ENCODE results near the gene AQP7.
"Not testable (repeated sequence)": the region's sequence is repeated elsewhere in the genome, so short reads cannot be mapped to it uniquely, and the experiment has no call there.

Gene AQP7

DNA sequence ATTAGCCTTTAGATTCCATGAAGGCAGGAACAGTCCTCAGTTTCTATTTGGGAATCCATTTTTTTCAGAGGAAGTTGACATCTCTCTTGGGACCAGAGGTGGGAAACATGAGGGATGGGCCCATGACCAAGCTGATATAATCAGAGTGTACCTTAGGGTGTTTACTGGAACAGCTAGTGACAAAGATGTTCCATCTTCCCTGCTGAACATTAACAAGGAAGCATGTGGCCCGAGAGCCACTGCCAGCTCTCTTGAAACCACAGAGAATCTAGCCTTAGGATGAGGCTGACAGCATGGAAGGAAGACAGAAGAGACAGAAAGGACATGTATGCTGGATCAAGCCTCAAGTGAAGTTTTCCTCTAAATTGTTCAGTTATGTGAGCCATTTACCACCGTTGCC is 29.1 kb upstream of the AQP7 start:
- no peak overlapping the region for H3K27ac ChIP-seq
- H3K36me3 ChIP-seq = no peaks in the 10 kb centered on the region
- TF ChIP-seq, protein P1, sequence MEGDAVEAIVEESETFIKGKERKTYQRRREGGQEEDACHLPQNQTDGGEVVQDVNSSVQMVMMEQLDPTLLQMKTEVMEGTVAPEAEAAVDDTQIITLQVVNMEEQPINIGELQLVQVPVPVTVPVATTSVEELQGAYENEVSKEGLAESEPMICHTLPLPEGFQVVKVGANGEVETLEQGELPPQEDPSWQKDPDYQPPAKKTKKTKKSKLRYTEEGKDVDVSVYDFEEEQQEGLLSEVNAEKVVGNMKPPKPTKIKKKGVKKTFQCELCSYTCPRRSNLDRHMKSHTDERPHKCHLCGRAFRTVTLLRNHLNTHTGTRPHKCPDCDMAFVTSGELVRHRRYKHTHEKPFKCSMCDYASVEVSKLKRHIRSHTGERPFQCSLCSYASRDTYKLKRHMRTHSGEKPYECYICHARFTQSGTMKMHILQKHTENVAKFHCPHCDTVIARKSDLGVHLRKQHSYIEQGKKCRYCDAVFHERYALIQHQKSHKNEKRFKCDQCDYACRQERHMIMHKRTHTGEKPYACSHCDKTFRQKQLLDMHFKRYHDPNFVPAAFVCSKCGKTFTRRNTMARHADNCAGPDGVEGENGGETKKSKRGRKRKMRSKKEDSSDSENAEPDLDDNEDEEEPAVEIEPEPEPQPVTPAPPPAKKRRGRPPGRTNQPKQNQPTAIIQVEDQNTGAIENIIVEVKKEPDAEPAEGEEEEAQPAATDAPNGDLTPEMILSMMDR (IDR thresholded peaks at IDR 0.05) = no peak
- no peaks in the 10 kb centered on the region for H3K9me3 ChIP-seq
- H3K27me3 ChIP-seq = no peaks in the 10 kb centered on the region
- H3K4me1 ChIP-seq (ENCODE audit: control insufficient read depth in 1 of 2, insufficient read depth in 1 of 2, low read depth in 1 of 2, low read length in 1 of 2) = peaks cover 0 to 8% of the 10 kb centered on the region in 2 experiments
- no peak overlapping the region for H3K4me3 ChIP-seq (ENCODE audit: low read depth in 1 of 2, low read length in 1 of 2)

DNA sequence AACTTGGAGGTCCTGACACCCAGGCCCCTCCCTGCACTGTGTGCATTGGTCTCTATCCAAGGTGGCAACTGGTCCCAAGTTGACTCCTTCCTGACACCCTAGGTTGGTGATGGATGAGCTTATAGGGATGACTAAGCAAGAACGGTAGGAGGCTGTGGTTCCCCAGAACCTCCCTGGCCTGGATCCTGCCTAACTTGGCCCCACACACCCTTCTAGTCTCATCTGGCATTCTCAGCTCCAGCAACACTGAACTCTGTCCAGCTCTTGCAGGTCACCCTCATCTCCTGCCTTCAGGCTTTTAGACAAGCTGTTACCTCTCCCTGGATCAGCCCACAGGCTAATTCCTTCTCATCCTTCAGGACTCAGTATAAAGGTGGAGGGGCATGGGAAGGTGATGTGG is 28.6 kb upstream of the AQP7 start:
- H3K27me3 ChIP-seq = no peaks in the 10 kb centered on the region
- no peak overlapping the region for H3K4me3 ChIP-seq (ENCODE audit: low read depth in 1 of 2, low read length in 1 of 2)
- TF ChIP-seq, protein P1 (IDR thresholded peaks at IDR 0.05) = no peak

DNA sequence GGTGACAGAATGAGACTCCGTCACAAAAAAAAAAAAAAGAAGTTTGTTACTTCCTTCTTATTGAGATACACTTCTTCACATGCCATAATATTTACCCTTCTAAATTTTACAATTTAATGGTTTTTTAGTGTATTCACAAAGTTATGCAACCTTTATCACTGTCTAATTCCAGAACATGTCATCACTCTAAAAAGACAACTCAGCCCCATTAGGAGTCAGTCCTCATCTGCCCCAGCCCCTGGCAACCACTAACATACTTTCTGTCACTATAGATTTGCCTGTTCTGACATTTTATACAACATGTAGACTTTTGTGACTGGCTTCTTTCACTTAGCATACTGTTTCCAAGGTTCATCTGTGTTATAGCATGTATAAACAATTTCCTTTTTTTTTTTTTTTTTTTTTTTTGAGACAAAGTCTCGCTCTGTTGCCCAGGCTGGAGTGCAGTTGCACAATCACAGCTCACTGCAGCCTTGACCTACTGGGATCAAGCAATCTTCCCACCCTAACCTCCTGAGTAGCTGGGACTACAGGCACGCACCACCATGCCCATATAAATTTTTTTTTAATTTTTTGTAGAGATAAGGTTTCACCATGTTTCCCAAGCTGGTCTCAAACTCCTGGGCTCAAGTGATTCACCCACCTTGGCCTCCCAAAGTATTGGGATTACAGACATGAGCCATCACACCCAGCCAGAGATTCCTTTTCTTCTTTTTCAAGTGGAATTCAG is 27.1 kb upstream of the AQP7 start:
- H3K27me3 ChIP-seq = no peaks in the 10 kb centered on the region
- TF ChIP-seq, protein P1 (IDR thresholded peaks at IDR 0.05) = no peak
- peaks cover 0 to 8% of the 10 kb centered on the region in 2 experiments for H3K4me1 ChIP-seq (ENCODE audit: control insufficient read depth in 1 of 2, insufficient read depth in 1 of 2, low read depth in 1 of 2, low read length in 1 of 2)
- H3K4me3 ChIP-seq (ENCODE audit: low read depth in 1 of 2, low read length in 1 of 2) = no peak overlapping the region
- H3K9me3 ChIP-seq = no peaks in the 10 kb centered on the region
- no peaks in the 10 kb centered on the region for H3K36me3 ChIP-seq
- H3K27ac ChIP-seq = no peak overlapping the region

More for the DNA sequence above, 28.6 kb upstream of the AQP7 start:
- Histone ChIP-seq H3K27ac (no peak overlapping the region), H3K36me3 (no peaks in the 10 kb centered on the region), H3K4me1 (ENCODE audit: control insufficient read depth in 1 of 2, insufficient read depth in 1 of 2, low read depth in 1 of 2, low read length in 1 of 2) (peaks cover 0 to 8% of the 10 kb centered on the region in 2 experiments), H3K9me3 (no peaks in the 10 kb centered on the region)

DNA sequence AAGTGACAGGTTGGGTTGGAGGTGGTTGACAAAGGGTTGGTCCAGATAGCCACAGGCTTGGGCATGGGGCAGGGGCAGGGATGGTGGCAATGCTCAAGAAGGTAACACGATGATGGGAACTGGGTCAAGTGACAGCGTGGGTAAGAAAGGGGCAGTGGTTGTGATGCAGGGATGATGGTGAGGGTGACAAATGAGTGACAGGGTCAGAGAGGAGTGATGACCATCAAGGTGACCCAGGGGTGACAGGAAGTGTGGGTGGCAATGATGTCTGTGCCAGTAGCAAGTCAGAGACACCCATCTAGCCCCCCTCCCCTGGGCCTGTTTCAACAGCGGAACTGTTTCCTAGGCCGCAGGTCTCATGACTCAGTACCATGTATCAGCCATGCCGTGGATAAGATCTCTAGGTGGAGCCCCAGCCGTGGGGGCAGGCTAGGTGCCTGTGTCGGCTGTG is 24.5 kb upstream of the AQP7 start:
- H3K27me3 ChIP-seq = no peaks in the 10 kb centered on the region
- TF ChIP-seq, protein P1 (IDR thresholded peaks at IDR 0.05) = no peak
- no peaks in the 10 kb centered on the region for H3K9me3 ChIP-seq

DNA sequence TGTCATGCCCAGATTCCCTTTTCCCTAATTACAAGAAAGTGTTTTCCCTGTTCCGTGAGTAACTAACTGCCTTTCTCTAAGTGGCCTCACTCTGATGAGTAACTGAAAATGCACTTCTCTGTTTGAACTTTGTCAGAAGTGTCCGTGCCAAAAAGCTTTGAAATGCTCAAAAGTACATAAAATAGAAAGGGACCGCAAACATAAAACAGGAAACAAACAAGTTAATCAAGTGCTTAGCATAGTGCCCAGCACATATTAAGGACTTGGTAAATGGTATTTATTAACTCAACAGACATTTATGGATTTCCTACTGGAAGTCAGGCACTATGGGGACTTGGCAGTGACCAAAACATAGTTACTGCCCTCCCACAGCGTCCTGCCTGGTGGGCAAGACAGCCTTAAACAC is 22.8 kb upstream of the AQP7 start:
- H3K4me3 ChIP-seq (ENCODE audit: low read depth in 1 of 2, low read length in 1 of 2) = no peak overlapping the region
- no peaks in the 10 kb centered on the region for H3K4me1 ChIP-seq (ENCODE audit: control insufficient read depth in 1 of 2, insufficient read depth in 1 of 2, low read depth in 1 of 2, low read length in 1 of 2)
- no peaks in the 10 kb centered on the region for H3K9me3 ChIP-seq
- TF ChIP-seq, protein P1 (IDR thresholded peaks at IDR 0.05) = no peak
- no peaks in the 10 kb centered on the region for H3K36me3 ChIP-seq
- H3K27me3 ChIP-seq = no peaks in the 10 kb centered on the region
- no peak overlapping the region for H3K27ac ChIP-seq

More for the DNA sequence above, 24.5 kb upstream of the AQP7 start:
- Histone ChIP-seq H3K4me1 (ENCODE audit: control insufficient read depth in 1 of 2, insufficient read depth in 1 of 2, low read depth in 1 of 2, low read length in 1 of 2) (peaks cover 0 to 7% of the 10 kb centered on the region in 2 experiments), H3K36me3 (no peaks in the 10 kb centered on the region), H3K27ac (no peak overlapping the region), H3K4me3 (ENCODE audit: low read depth in 1 of 2, low read length in 1 of 2) (no peak overlapping the region)

DNA sequence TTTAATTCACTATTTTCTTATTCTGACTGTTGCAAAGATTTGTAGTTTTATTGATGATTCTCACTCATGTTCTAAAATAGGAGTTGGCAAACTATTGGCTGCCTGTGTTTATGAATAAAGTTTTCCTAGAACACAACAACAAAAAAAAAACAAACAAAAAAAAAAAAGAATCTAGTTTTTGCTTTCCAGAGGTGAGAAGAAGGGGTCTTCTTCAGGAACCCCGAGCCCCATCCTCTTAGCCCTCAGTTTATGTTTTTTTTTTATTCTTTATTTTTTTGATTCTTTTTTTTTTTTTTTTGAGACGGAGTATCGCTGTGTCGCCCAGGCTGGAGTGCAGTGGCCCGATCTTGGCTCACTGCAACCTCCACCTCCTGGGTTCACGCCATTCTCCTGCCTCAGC is 22.1 kb upstream of the AQP7 start:
- not testable (repeated sequence) for H3K4me3 ChIP-seq (ENCODE audit: low read depth in 1 of 2, low read length in 1 of 2); H3K27me3 ChIP-seq; H3K9me3 ChIP-seq; H3K27ac ChIP-seq; H3K4me1 ChIP-seq (ENCODE audit: control insufficient read depth in 1 of 2, insufficient read depth in 1 of 2, low read depth in 1 of 2, low read length in 1 of 2); H3K36me3 ChIP-seq

DNA sequence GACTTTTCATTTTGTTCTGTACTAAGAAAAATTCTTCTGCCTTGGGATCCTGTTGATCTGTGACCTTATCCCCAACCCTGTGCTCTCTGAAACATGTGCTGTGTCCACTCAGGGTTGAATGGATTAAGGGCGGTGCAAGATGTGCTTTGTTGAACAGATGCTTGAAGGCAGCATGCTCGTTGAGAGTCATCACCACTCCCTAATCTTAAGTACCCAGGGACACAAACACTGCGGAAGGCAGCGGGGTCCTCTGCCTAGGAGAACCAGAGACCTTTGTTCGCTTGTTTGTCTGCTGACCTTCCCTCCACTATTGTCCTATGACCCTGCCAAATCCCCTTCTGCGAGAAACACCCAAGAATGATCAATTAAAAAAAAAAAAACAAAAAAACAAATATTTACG is 21.7 kb upstream of the AQP7 start:
- not testable (repeated sequence) for H3K36me3 ChIP-seq; H3K27ac ChIP-seq; H3K4me3 ChIP-seq (ENCODE audit: low read depth in 1 of 2, low read length in 1 of 2); H3K27me3 ChIP-seq; H3K4me1 ChIP-seq (ENCODE audit: control insufficient read depth in 1 of 2, insufficient read depth in 1 of 2, low read depth in 1 of 2, low read length in 1 of 2); H3K9me3 ChIP-seq
